HepG2 (cell line): ENCODE measurements around the gene ADCY7. TPM values are rescaled to one million over a fixed set of nuclear protein-coding genes. Genes with fewer than 3 reads are reported as not detected.
A peak's percentile ranks its signal among the peaks of the same experiment; 100 is the strongest.

ENCODE experiments used
- ARID2 ChIP-seq: sonication (generic); formaldehyde crosslinking; IDR thresholded peaks from 2 replicates; pipeline ENCODE4 v1.8.1; 2022; ENCODE audit warnings: mild to moderate bottlenecking, missing genetic modification reagents, borderline replicate concordance
- KLF15 ChIP-seq: sonication (generic); formaldehyde crosslinking; IDR thresholded peaks from 2 replicates; pipeline ENCODE4 v1.8.1; 2023; ENCODE audit warnings: borderline replicate concordance, mild to moderate bottlenecking, inconsistent platforms, missing genetic modification reagents, mixed read lengths
- MEIS1 ChIP-seq: sonication (generic); formaldehyde crosslinking; IDR thresholded peaks from 2 replicates; pipeline ENCODE4 v1.9.0; 2021; ENCODE audit warnings: mild to moderate bottlenecking, missing genetic modification reagents, moderate library complexity, borderline replicate concordance
- RFX1 ChIP-seq: fragments of 450-650 bp; IDR thresholded peaks from 2 replicates; pipeline ENCODE4 v1.6.1; 2017
- SIN3B ChIP-seq: fragments of 150-350 bp; IDR thresholded peaks from 2 replicates; pipeline ENCODE4 v1.6.1; 2014; ENCODE audit warnings: low read length
- TGIF2 ChIP-seq: IDR thresholded peaks from 2 replicates; pipeline ENCODE4 v1.6.1; 2016; ENCODE audit warnings: control low read depth, missing compliant biosample characterization
- ZFX ChIP-seq: sonication (generic); formaldehyde crosslinking; IDR thresholded peaks from 2 replicates; pipeline ENCODE4 v1.4.0; 2020; ENCODE audit warnings: mild to moderate bottlenecking, low read depth, missing genetic modification reagents, moderate library complexity
- ZNF121 ChIP-seq: sonication (generic); formaldehyde crosslinking; IDR thresholded peaks from 2 replicates; pipeline ENCODE4 v1.5.0; 2020; ENCODE audit warnings: mild to moderate bottlenecking, missing genetic modification reagents
- ZNF263 ChIP-seq: sonication (generic); formaldehyde crosslinking; IDR thresholded peaks from 2 replicates; pipeline ENCODE4 v1.4.0; 2020; ENCODE audit warnings: missing genetic modification reagents
- ZNF441 ChIP-seq: sonication (generic); formaldehyde crosslinking; IDR thresholded peaks from 2 replicates; pipeline ENCODE4 v1.7.0; 2021; ENCODE audit warnings: missing genetic modification reagents, borderline replicate concordance
- ZNF605 ChIP-seq: sonication (generic); formaldehyde crosslinking; IDR thresholded peaks from 2 replicates; pipeline ENCODE4 v1.8.0; 2022; ENCODE audit warnings: mild to moderate bottlenecking, missing genetic modification reagents
- ZNF891 ChIP-seq: sonication (generic); formaldehyde crosslinking; IDR thresholded peaks from 2 replicates; pipeline ENCODE4 v1.5.0; 2020; ENCODE audit warnings: mild to moderate bottlenecking, missing genetic modification reagents
- ZSCAN21 ChIP-seq: sonication (generic); formaldehyde crosslinking; IDR thresholded peaks from 2 replicates; pipeline ENCODE4 v1.8.0; 2022; ENCODE audit warnings: mild to moderate bottlenecking, missing genetic modification reagents, moderate library complexity, borderline replicate concordance
- polyA plus RNA-seq, 8 experiments: library from polyadenylated mRNA; depleted of rRNA in 3 of 8; stranded (reverse) in 7 of 8; unstranded in 1 of 8; fragments of >200 nt; fragmentation: Illumina TruSeq in 4 of 8; extraction: Trizol in 4 of 8; gene quantifications; 2 replicates each; pipeline versions ENCODE4 v1.2.1 to v1.2.3, GENCODE V29; 2011 to 2016; ENCODE audit warnings: low read depth in 4 of 8, missing spikeins in 1 of 8, mixed read lengths in 1 of 8; ENCODE audit not compliant: insufficient read depth in 1 of 8
- total RNA-seq, 5 experiments: library from RNA; depleted of rRNA; stranded (reverse); fragments of >200 nt; fragmentation: Illumina TruSeq; extraction: Trizol; gene quantifications; 2 replicates each; pipeline ENCODE4 v1.2.3, GENCODE V29; 2016; ENCODE audit warnings: low read depth in 1 of 5
- TF ChIP-seq, protein P1 (sequence below): sonication (generic); formaldehyde crosslinking; IDR thresholded peaks from 2 replicates; pipeline ENCODE4 v1.4.0; 2020; ENCODE audit warnings: missing genetic modification reagents
- TF ChIP-seq, protein P2 (sequence below): sonication (generic); formaldehyde crosslinking; IDR thresholded peaks from 2 replicates; pipeline ENCODE4; 2020; ENCODE audit warnings: missing genetic modification reagents, mild to moderate bottlenecking, borderline replicate concordance
- TF ChIP-seq, protein P3 (sequence below): sonication (generic); formaldehyde crosslinking; IDR thresholded peaks from 2 replicates; pipeline ENCODE4 v1.4.0; 2020; ENCODE audit warnings: missing genetic modification reagents
- TF ChIP-seq, protein P4 (sequence below): IDR thresholded peaks from 2 replicates; pipeline ENCODE4 v1.6.1; 2016

ADCY7 gene
- total and polyA plus RNA-seq, 2 of the 13 experiments (the other 11 are each of a cell fraction or from before 2014, with no cell fraction given) = 2.2 to 4.3 TPM

DNA sequence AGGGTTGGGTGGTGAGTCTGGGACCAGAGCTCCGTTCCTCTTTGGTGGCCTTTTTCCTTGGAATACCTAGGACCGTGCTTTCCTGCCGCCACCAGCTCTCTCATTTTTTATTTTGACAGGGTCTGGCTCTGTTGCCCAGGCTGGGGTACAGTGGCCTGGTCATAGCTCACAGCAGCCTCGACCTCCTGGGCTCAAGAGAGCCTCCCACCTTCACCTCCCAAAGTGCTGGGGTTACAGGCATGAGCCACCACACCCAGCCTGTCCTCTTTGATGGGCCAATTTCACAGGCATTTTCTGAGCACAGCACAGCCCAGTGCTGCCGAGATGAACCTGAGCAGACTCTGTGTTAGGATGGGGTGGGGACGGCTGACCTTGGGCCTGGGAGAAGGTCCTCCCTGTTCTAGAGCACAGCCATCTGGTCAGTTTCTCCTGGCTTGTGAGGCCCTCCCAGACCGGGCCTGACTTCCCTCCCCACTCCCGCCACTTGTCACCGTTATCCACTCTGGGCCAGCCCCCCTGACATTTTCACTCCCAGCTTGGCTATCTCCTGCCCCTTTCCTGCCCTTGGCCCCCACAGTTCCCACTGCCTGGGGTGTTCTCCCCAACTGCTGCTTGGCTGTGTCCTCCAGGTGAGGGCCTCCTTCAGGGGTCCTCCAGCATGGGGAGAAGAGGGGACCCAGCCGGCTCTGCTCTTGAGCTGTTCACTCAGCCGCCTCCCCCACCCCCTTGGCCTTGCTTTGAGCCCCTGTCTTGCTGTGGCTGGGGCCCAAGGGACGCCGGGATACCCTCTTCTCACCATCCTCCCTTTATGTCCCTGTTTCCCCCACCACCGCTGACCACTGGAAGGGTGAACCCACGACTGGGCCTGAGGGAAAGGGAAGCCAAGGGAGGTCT is 5.0 kb downstream of the ADCY7 start (continued):
- TF ChIP-seq TGIF2 = no peak
- TF ChIP-seq ZNF121 (CRISPR knock-in tag) = peak; percentile 82
- no peak for TF ChIP-seq RFX1
- TF ChIP-seq, protein P1, sequence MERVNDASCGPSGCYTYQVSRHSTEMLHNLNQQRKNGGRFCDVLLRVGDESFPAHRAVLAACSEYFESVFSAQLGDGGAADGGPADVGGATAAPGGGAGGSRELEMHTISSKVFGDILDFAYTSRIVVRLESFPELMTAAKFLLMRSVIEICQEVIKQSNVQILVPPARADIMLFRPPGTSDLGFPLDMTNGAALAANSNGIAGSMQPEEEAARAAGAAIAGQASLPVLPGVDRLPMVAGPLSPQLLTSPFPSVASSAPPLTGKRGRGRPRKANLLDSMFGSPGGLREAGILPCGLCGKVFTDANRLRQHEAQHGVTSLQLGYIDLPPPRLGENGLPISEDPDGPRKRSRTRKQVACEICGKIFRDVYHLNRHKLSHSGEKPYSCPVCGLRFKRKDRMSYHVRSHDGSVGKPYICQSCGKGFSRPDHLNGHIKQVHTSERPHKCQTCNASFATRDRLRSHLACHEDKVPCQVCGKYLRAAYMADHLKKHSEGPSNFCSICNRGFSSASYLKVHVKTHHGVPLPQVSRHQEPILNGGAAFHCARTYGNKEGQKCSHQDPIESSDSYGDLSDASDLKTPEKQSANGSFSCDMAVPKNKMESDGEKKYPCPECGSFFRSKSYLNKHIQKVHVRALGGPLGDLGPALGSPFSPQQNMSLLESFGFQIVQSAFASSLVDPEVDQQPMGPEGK (CRISPR knock-in tag) = 0 out of 2 replicates have a peak, but pooled peaks have one; percentile 10
- TF ChIP-seq, protein P2, sequence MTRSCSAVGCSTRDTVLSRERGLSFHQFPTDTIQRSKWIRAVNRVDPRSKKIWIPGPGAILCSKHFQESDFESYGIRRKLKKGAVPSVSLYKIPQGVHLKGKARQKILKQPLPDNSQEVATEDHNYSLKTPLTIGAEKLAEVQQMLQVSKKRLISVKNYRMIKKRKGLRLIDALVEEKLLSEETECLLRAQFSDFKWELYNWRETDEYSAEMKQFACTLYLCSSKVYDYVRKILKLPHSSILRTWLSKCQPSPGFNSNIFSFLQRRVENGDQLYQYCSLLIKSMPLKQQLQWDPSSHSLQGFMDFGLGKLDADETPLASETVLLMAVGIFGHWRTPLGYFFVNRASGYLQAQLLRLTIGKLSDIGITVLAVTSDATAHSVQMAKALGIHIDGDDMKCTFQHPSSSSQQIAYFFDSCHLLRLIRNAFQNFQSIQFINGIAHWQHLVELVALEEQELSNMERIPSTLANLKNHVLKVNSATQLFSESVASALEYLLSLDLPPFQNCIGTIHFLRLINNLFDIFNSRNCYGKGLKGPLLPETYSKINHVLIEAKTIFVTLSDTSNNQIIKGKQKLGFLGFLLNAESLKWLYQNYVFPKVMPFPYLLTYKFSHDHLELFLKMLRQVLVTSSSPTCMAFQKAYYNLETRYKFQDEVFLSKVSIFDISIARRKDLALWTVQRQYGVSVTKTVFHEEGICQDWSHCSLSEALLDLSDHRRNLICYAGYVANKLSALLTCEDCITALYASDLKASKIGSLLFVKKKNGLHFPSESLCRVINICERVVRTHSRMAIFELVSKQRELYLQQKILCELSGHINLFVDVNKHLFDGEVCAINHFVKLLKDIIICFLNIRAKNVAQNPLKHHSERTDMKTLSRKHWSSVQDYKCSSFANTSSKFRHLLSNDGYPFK (CRISPR knock-in tag) = peak; percentile 29; the same call in 1 of the 2 replicates
- peak; percentile 49; the same call in 1 of the 2 replicates for TF ChIP-seq ZSCAN21 (CRISPR knock-in tag)
- TF ChIP-seq ZNF891 (CRISPR knock-in tag) = 0 out of 2 replicates have a peak, but pooled peaks have one; percentile 32
- 0 out of 2 replicates have a peak, but pooled peaks have one; percentile 32 for TF ChIP-seq ZNF605 (CRISPR knock-in tag)
- no peak for TF ChIP-seq ZNF441
- TF ChIP-seq KLF15 (CRISPR knock-in tag) = no peak
- TF ChIP-seq, protein P3, sequence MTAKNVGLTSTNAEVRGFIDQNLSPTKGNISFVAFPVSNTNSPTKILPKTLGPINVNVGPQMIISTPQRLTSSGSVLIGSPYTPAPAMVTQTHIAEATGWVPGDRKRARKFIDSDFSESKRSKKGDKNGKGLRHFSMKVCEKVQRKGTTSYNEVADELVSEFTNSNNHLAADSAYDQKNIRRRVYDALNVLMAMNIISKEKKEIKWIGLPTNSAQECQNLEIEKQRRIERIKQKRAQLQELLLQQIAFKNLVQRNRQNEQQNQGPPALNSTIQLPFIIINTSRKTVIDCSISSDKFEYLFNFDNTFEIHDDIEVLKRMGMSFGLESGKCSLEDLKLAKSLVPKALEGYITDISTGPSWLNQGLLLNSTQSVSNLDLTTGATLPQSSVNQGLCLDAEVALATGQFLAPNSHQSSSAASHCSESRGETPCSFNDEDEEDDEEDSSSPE (CRISPR knock-in tag) = 0 out of 2 replicates have a peak, but pooled peaks have one; percentile 19
- no peak for TF ChIP-seq ARID2 (CRISPR knock-in tag)
- TF ChIP-seq, protein P4, sequence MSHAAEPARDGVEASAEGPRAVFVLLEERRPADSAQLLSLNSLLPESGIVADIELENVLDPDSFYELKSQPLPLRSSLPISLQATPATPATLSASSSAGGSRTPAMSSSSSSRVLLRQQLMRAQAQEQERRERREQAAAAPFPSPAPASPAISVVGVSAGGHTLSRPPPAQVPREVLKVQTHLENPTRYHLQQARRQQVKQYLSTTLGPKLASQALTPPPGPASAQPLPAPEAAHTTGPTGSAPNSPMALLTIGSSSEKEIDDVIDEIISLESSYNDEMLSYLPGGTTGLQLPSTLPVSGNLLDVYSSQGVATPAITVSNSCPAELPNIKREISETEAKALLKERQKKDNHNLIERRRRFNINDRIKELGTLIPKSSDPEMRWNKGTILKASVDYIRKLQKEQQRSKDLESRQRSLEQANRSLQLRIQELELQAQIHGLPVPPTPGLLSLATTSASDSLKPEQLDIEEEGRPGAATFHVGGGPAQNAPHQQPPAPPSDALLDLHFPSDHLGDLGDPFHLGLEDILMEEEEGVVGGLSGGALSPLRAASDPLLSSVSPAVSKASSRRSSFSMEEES (CRISPR knock-in tag) = no peak
- 0 out of 2 replicates have a peak, but pooled peaks have one; percentile 23 for TF ChIP-seq ZFX (CRISPR knock-in tag)
- TF ChIP-seq ZNF263 (CRISPR knock-in tag) = peak; percentile 93
- 0 out of 2 replicates have a peak, but pooled peaks have one; percentile 27 for TF ChIP-seq MEIS1
- no peak for TF ChIP-seq SIN3B
